ENCODE results near the gene PDE6G. TPM values are rescaled to one million over a fixed set of nuclear protein-coding genes. Genes with fewer than 3 reads are reported as not detected.

The PDE6G gene
- total and polyA plus RNA-seq, 2 of the 13 experiments (the other 11 are each of a cell fraction or from before 2014, with no cell fraction given), result 1.4 to 6.7 TPM

GRCh38 chr17:81703747-81704654 is 47.7 kb upstream of the PDE6G start (continued):
- TF ChIP-seq TFAP4 (IDR thresholded peaks at IDR 0.05; ENCODE audit: borderline replicate concordance, low read depth) (no peak), HIC2 (CRISPR knock-in tag; IDR thresholded peaks at IDR 0.05; ENCODE audit: low read depth) (peak; percentile 63; the same call in 1 of the 2 replicates), ZMYM2 (CRISPR knock-in tag; IDR thresholded peaks at IDR 0.05) (no peak), KLF13 (CRISPR knock-in tag; IDR thresholded peaks at IDR 0.05) (no peak), RXRA (CRISPR knock-in tag; IDR thresholded peaks at IDR 0.05) (no peak), KDM6A (CRISPR knock-in tag; IDR thresholded peaks at IDR 0.05; ENCODE audit: low read depth) (no peak), SIN3A (IDR thresholded peaks at IDR 0.05; ENCODE audit: borderline replicate concordance, low read depth, low read length) (peak; percentile 23; the same call in 1 of the 2 replicates), ZNF451 (CRISPR knock-in tag; IDR thresholded peaks at IDR 0.05) (no peak; the same call in 1 of the 2 replicates), RBM22 (optimal IDR thresholded peaks at IDR 0.05; ENCODE audit: low read length) (no peak), ZFP62 (CRISPR knock-in tag; IDR thresholded peaks at IDR 0.05) (no peak), SMAD1 (CRISPR knock-in tag; IDR thresholded peaks at IDR 0.05; ENCODE audit: borderline replicate concordance, low read depth) (0 out of 2 replicates have a peak, but pooled peaks have one; percentile 15), ZNF616 (CRISPR knock-in tag; IDR thresholded peaks at IDR 0.05; ENCODE audit: low read depth) (no peak), ATM (IDR thresholded peaks at IDR 0.05; ENCODE audit: borderline replicate concordance) (no peak), KMT2A (CRISPR knock-in tag; IDR thresholded peaks at IDR 0.05) (no peak), ZFP41 (CRISPR knock-in tag; IDR thresholded peaks at IDR 0.05; ENCODE audit: borderline replicate concordance) (peak; percentile 57; the same call in 1 of the 2 replicates), ZNF614 (CRISPR knock-in tag; IDR thresholded peaks at IDR 0.05; ENCODE audit: borderline replicate concordance) (no peak), KAT2B (IDR thresholded peaks at IDR 0.05; ENCODE audit: borderline replicate concordance, low read depth, low read length) (no peak), MLX (CRISPR knock-in tag; IDR thresholded peaks at IDR 0.05) (no peak), ETV5 (CRISPR knock-in tag; IDR thresholded peaks at IDR 0.05; ENCODE audit: borderline replicate concordance) (no peak), ZNF10 (CRISPR knock-in tag; IDR thresholded peaks at IDR 0.05; ENCODE audit: borderline replicate concordance, low read depth) (no peak), ZNF776 (CRISPR knock-in tag; IDR thresholded peaks at IDR 0.05) (no peak), MIER3 (CRISPR knock-in tag; IDR thresholded peaks at IDR 0.05; ENCODE audit: borderline replicate concordance) (no peak), KDM2A (CRISPR knock-in tag; IDR thresholded peaks at IDR 0.05; ENCODE audit: borderline replicate concordance, low read depth) (no peak), AKAP8 (CRISPR knock-in tag; IDR thresholded peaks at IDR 0.05) (no peak), ATF4 (CRISPR knock-in tag; IDR thresholded peaks at IDR 0.05) (no peak), ZNF589 (CRISPR knock-in tag; conservative IDR thresholded peaks at IDR 0.05) (no peak), NFYB (CRISPR knock-in tag; IDR thresholded peaks at IDR 0.05) (no peak)
